Measurements from ENCODE around the gene ZNF467.

The ZNF467 gene

DNA sequence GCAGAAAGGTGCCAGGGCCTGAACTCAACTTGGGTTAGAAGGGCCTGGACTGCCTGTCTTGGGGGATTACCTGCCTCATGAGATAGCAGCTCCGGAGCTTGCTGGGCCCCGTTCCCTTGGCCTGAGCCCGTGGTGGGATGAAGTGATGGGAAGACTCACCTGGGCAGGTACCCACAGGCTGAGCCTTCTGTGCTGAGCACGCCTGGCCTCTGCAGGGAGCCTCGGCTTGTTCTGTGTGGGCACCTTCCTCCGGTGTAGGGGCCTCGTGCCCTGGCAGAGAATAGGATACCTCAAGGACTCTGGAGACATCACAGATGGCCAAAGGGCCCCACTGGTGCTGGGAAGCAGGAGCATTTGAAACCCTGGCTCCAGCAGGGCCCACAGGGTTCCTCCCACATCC, 4.5 kb downstream of the ZNF467 start:
- TF ChIP-seq EZH2phosphoT487 (IDR thresholded peaks at IDR 0.05; ENCODE audit: low read length), result no peak
- no peak for TF ChIP-seq EZH2 (optimal IDR thresholded peaks at IDR 0.05; ENCODE audit: low read depth, low read length)
- no peak for TF ChIP-seq CTCF (IDR thresholded peaks at IDR 0.05; ENCODE audit: low read length)
- Histone ChIP-seq H3K27me3 (replicated peaks; ENCODE audit: insufficient read depth, low read length) (peaks cover 7% of the 10 kb centered on the region), H4K20me1 (ENCODE audit: insufficient read depth, low read length) (no peaks in the 10 kb centered on the region), H3K9ac (ENCODE audit: low read length) (no peak overlapping the region), H3K27ac (ENCODE audit: low read length) (no peak overlapping the region), H3K4me3 (ENCODE audit: low read length) (no peak overlapping the region), H2AFZ (ENCODE audit: low read length) (no peak overlapping the region), H3K36me3 (replicated peaks; ENCODE audit: insufficient read depth, low read length) (no peaks in the 10 kb centered on the region), H3F3A (ENCODE audit: insufficient read depth, low read length) (no peaks in the 10 kb centered on the region), H3K4me1 (ENCODE audit: low read length) (no peaks in the 10 kb centered on the region), H3K79me2 (ENCODE audit: low read length) (no peaks in the 10 kb centered on the region), H3K4me2 (ENCODE audit: low read depth, low read length) (no peak overlapping the region), H3K9me3 (replicated peaks; ENCODE audit: insufficient read depth, low read length) (no peaks in the 10 kb centered on the region), H3K9me2 (replicated peaks; ENCODE audit: insufficient read depth, low read length) (no peaks in the 10 kb centered on the region)
- DNase-seq, result no peak

DNA sequence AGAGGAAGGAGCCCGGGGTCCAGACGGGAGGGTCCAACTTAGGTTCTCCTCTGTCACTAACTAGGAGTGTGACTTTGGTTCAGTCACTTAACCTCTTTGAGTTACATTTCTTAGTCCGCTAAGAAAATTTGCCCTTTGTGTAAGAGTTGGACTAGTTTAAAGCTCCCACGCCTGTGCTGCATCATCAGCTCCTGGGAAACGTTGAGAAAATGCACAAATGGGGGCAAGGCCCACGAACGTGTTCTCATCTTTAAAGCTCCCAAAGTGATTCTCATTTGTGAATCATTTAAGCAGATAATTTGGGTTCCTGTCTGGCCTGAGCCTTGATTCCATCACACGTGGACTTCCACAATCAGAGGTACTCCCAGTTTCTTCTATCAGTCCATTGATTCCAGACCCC, 6.3 kb downstream of the ZNF467 start:
- no peak overlapping the region for H3K4me2 ChIP-seq (ENCODE audit: low read depth, low read length)
- no peak overlapping the region for H3K9ac ChIP-seq (ENCODE audit: low read length)
- H4K20me1 ChIP-seq (ENCODE audit: insufficient read depth, low read length), result no peaks in the 10 kb centered on the region
- H3K27me3 ChIP-seq (replicated peaks; ENCODE audit: insufficient read depth, low read length), result no peaks in the 10 kb centered on the region
- H3F3A ChIP-seq (ENCODE audit: insufficient read depth, low read length), result no peaks in the 10 kb centered on the region
- DNase-seq, result no peak
- H3K9me3 ChIP-seq (replicated peaks; ENCODE audit: insufficient read depth, low read length), result no peaks in the 10 kb centered on the region
- H3K27ac ChIP-seq (ENCODE audit: low read length), result no peak overlapping the region
- no peaks in the 10 kb centered on the region for H3K36me3 ChIP-seq (replicated peaks; ENCODE audit: insufficient read depth, low read length)
- no peaks in the 10 kb centered on the region for H3K4me1 ChIP-seq (ENCODE audit: low read length)
- H3K9me2 ChIP-seq (replicated peaks; ENCODE audit: insufficient read depth, low read length), result no peaks in the 10 kb centered on the region
- no peaks in the 10 kb centered on the region for H3K79me2 ChIP-seq (ENCODE audit: low read length)
- H3K4me3 ChIP-seq (ENCODE audit: low read length), result no peak overlapping the region
- H2AFZ ChIP-seq (ENCODE audit: low read length), result no peak overlapping the region
- TF ChIP-seq EZH2phosphoT487 (IDR thresholded peaks at IDR 0.05; ENCODE audit: low read length), result no peak
- TF ChIP-seq EZH2 (optimal IDR thresholded peaks at IDR 0.05; ENCODE audit: low read depth, low read length), result no peak
- TF ChIP-seq CTCF (IDR thresholded peaks at IDR 0.05; ENCODE audit: low read length), result no peak

DNA sequence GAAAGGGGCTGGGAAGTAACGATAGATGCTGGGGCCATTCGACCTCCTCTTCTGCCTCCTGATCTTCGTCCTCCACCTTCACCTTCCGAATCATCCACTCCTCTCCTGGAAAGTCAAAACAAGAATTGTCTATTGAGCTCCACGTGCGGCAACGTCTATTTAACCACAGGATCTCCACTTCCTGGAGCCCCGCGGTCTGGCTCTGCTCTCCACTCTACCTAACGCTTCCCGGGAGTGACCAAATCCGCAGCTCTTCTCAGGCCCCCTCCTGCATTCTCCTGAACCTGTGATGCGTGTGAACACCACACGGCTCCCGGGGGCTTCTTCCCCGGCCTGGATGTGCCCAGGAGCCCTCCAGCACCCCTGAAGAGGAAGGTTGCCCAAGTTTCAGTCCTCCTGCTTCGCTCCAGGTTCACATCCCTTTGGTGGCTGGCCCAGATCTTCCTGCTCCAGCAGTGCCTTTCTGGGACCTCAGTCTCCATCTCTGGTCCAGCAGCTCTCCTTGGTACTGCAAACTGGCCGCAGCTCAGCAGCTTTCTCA, 7.2 kb downstream of the ZNF467 start:
- Histone ChIP-seq H3K4me2 (ENCODE audit: low read depth, low read length) (no peak overlapping the region), H3K9me3 (replicated peaks; ENCODE audit: insufficient read depth, low read length) (no peaks in the 10 kb centered on the region), H3K27me3 (replicated peaks; ENCODE audit: insufficient read depth, low read length) (no peaks in the 10 kb centered on the region), H4K20me1 (ENCODE audit: insufficient read depth, low read length) (no peaks in the 10 kb centered on the region), H3K36me3 (replicated peaks; ENCODE audit: insufficient read depth, low read length) (no peaks in the 10 kb centered on the region), H3K9ac (ENCODE audit: low read length) (no peak overlapping the region), H3K27ac (ENCODE audit: low read length) (no peak overlapping the region), H3K79me2 (ENCODE audit: low read length) (no peaks in the 10 kb centered on the region), H3K9me2 (replicated peaks; ENCODE audit: insufficient read depth, low read length) (no peaks in the 10 kb centered on the region), H2AFZ (ENCODE audit: low read length) (no peak overlapping the region), H3K4me3 (ENCODE audit: low read length) (no peak overlapping the region), H3F3A (ENCODE audit: insufficient read depth, low read length) (no peaks in the 10 kb centered on the region), H3K4me1 (ENCODE audit: low read length) (no peaks in the 10 kb centered on the region)
- TF ChIP-seq EZH2 (optimal IDR thresholded peaks at IDR 0.05; ENCODE audit: low read depth, low read length) (no peak), EZH2phosphoT487 (IDR thresholded peaks at IDR 0.05; ENCODE audit: low read length) (no peak), CTCF (IDR thresholded peaks at IDR 0.05; ENCODE audit: low read length) (no peak)
- no peak for DNase-seq
